ENCODE measurements around the gene DOP1B.
A peak's percentile ranks its signal among the peaks of the same experiment; 100 is the strongest.
"Not testable (repeated sequence)": the region's sequence is repeated elsewhere in the genome, so short reads cannot be mapped to it uniquely, and the experiment has no call there.

Gene DOP1B, protein sequence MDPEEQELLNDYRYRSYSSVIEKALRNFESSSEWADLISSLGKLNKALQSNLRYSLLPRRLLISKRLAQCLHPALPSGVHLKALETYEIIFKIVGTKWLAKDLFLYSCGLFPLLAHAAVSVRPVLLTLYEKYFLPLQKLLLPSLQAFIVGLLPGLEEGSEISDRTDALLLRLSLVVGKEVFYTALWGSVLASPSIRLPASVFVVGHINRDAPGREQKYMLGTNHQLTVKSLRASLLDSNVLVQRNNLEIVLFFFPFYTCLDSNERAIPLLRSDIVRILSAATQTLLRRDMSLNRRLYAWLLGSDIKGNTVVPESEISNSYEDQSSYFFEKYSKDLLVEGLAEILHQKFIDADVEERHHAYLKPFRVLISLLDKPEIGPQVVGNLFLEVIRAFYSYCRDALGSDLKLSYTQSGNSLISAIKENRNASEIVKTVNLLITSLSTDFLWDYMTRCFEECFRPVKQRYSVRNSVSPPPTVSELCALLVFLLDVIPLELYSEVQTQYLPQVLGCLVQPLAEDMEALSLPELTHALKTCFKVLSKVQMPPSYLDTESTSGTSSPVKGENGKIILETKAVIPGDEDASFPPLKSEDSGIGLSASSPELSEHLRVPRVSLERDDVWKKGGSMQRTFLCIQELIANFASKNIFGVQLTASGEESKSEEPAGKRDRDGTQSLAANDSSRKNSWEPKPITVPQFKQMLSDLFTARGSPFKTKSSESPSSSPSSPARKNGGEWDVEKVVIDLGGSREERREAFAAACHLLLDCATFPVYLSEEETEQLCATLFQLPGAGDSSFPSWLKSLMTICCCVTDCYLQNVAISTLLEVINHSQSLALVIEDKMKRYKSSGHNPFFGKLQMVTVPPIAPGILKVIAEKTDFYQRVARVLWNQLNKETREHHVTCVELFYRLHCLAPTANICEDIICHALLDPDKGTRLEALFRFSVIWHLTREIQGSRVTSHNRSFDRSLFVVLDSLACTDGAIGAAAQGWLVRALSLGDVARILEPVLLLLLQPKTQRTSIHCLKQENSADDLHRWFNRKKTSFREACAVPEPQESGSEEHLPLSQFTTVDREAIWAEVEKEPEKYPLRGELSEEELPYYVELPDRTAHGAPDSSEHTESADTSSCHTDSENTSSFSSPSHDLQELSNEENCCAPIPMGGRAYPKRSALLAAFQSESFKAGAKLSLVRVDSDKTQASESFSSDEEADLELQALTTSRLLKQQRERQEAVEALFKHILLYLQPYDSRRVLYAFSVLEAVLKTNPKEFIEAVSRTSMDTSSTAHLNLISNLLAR (N-terminal part only)
- 59.1 to 70.0 reads per million in 2 donors for total RNA-seq

DNA sequence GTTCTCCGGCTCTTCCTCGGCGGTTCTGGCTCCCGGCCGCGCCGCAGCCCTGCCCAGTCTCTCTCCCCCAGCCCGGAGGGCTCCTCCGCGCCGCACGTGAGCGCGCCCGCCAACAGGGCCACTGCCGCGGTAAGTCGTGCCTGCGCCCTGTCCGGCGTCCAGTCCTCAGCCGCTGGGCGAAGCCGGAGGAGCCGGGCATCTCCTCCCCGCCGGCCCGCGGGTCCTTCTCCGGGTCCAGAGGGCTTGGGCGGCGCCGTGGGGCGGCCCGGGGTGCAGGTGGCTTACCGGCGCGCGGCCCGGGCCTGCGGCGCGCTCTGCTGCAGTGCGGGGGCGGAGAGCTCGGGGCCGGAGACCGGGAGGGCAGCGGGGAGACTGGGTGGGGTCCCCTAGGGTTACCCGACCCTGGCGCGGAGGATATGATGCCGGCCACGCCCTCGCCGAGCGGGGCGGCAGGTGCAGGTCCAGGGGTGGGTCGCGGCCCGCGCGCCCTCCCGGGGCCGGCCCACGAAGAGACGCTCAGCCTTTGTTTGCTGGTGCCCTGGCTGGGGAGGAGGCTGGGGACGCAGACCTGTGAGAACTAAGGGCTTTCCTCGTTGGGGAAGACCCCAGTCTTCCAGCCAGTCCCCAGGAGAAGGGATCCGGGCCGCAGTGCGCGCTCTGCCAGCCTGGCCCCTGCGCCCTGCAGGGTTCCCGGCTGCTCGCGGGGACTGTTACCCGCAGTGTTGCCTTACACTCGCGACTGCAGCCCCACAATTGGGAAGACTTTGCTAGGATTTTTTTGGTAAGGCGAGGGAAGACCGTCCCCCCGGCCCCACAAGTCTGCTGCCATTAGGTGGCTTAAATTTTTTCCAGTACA, at the start of gene DOP1B:
Gene DOP1B, plus strand, starts transcription at position 10 of the 856 bp plus-strand sequence. CDS start 7,910 bp downstream, outside the sequence.
- peak; percentile 23 for DNase-seq

DNA sequence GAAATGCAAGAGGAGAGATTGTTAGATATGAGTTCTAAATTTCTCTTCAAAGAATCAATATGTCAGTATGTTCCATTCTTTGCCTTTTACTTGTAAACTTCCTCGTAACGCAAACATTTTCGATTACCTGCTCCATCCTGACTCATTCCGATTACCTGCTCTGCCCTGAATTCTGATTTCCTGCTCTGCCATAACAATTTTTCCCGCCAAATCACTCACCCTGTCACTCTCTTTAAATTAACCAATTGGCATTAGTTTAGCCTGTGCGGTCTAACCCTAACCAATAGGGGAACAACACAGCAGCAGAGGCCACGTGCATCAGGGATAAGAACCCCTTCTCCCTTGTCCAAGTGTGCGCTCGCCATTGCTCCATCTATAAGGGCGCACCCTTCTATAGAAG, 46.8 kb upstream of the DOP1B start:
- DNase-seq: no peak

DNA sequence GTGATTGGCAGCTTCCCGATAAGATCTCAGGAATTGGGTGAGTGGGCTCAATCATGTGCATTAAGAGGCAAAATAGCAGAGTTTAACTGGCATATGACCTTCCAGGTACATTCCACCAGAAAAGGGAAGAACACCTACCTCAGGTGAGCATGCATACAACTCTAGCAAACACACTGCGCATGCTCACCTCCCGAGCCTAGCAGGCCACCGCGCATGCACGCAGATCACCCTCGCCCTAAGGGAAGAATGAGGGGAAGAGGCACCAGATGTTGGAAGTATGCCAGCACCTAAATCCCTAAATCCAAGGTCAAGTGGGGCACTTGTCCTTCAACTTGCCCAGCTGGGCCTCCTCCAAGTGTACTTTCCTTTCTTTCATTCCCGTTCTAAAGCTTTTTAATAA, 45.4 kb upstream of the DOP1B start:
- DNase-seq: no peak

DNA sequence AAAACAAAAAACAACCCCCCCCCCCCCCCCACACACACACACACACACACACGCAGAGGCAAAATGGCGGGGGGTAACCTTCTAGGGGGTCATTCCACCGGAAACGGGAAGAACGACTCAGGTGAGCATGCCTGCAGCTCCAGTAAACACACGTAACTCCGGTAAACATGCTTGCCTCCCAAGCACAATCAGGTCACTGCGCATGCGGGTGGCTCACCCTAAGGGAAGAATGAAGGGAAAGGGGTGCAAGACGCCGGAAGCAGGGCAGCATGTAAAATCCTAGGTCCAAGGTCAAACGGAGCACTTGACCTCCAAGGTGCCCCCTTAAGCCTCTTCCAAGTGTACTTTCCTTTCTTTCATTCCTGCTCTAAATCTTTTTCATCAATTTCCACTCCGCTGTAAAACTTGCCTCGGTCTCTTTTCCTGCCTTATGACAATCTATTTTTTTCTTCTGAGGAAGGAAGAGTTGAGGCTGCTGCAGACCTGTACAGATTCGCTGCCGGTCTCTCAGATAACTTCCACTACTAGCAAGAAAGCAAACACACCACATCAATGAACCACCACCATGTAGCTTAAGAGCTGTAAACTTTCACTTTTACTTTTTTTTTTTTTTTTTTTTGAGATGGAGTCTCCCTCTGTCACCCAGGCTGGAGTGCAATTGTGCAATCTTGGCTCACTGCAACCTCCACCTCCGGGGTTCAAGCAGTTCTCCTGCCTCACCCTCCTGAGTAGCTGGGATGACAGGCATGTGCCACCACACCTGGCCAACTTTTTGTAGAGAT, 42.8 kb upstream of the DOP1B start:
- DNase-seq: peak; percentile 52

DNA sequence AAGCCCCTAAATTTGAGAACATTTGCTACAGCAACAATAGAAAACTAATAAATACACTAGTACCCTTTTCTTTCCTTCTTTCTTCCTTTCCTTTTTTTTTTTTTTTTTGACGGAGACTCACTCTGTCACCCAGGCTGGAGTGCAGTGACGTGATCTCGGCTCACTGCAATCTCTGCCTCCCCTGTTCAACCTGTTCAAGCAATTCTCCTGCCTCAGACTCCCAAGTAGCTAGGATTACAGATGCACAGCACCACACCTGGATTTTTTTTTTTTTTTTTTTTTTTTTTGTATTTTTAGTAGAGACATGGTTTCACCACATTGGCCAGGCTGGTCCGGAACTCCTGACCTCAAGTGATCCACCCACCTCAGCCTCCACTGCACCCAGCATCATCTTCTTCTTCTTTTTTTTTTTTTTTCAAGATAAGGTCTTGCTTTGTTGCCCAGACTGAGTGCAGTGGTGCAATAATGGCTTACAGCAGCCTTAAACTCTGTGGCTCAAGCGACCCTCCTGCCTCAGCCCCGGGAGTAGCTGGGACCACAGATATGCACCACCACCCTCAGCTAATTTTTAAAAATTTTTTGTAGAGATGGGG, 41.4 kb upstream of the DOP1B start:
- no peak for DNase-seq

DNA sequence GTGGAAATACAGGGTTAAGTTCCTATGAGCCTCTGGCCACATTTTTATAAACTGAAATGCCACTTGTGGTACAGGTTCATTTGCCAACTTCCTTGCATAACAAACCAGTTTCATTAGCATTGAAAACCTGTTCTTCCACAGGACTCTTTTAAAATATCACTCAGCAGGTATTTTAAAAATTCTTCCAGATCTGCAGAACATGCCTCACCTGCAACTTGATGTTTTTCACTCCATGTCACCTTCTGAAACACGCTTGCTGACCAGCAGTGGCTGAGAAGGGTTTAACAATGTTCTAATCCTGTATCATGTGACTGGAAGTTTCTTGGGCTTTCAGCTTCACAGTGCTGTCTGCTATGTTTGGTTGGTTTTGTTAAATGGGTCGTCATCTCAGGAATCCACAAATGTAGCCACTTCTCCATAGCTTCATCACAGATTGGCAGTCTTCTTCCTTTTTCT, 39.3 kb upstream of the DOP1B start:
- no peak for DNase-seq

DNA sequence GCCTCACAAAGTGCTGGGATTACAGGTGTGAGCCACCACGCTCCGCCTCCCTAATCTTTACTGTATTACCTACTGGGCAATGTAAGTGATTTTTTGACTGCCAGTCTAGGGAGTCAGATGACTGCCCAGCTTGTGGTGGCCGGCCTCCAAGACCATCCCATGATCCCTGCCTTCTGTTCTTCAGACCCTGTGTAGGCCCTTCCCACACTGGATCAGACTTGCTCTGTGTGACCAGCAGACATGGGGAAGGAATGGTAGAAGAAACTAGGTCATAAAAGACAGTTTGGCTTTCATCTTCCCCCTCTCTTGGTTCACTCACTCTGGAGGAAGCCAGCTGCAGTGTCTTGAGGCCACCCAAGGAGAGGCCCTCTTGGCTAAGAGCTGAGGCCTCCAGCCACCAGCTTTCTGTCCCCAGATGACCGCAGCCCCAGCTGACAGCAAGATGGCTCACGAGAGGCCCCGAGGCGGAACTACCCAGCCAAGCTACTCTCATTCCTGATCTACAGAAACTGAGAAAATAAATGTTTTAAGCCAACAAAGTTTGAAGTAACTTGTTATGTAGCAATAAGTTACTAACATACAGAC, 36.2 kb upstream of the DOP1B start:
- no peak for DNase-seq

DNA sequence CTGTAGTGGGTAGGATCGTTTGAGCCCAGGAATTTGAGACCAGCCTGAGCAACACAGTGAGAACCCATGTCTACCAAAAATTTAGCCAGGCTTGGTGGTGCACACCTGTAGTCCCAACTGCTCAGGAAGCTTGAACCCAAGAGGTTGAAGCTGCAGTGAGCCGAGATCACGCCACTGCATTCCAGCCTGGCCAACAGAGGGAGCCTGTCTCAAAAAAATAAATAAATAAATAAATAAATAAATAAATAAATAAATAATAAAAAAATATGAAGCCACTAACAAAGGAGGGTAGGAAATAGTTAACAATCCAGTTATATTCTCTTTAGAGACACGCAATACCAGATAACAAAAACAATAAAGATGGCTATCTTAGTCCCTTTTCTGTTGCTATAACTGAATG, 33.6 kb upstream of the DOP1B start:
- DNase-seq: no peak

DNA sequence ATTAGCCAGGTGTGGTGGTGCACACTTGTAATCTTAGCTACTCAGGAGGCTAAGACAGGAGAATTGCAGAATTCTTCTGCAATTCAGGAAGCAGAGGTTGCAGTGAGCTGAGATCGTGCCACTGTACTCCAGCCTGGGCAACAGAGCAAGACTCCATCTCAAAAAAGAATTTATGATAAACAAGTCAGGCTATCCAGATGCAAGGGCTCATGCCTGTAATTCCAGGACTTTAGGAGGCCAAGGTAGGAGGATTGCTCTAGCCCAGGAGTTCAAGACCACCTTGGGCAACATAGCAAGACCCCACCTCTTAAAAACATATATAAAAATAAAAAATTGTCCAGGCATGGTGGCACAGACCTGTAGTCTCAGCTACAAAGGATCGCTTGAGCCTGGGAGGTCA, 32.2 kb upstream of the DOP1B start:
- no peak for DNase-seq

DNA sequence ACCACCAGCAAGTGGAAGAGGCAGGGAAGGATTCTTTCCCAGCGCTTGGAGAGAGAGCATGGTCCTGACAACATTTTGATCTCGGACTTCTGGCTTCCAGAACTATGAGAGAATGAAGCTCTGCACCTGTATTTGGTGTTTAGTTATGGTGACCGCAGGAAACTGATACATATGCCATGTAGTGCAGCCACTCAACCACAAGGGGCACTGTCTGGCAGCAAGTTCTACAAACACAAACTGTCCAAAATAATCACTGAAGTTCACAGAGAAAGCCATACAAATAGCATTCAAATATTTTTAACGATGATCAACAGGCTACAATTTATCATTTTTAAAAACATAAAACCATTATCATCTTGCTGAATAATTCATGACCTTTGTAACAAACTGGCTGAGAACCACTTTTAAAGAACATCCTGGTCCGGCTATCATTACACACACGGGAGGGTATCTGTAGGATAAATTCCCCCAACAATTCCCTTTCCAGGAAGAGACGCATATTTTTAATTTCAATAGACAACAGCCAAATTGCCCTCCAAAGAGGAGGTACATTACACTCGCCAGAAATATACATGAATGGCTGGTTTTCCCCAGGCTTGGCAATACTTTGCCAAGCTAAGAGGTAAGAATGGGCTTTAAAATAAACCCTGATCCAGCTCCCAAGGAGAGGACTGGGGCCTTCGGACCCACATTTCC, 31.0 kb upstream of the DOP1B start:
- peak; percentile 47 for DNase-seq

DNA sequence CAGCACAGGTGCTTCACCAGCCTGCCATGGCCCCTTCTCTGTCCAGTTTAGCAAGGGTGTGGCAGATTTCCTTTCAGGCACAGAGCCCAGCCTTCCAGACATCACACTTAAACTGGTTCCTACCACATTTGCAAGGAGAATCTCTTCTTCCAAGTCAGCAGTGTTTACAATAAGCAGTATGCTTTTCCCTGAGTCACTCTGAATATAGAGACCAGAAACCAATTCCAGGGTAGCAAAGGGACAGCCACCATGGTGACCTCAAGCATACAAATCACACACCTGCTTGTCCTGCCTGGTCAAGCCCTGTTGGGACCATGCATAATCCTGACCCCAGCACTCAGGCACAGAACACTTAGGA, 30.4 kb upstream of the DOP1B start:
- DNase-seq: no peak

DNA sequence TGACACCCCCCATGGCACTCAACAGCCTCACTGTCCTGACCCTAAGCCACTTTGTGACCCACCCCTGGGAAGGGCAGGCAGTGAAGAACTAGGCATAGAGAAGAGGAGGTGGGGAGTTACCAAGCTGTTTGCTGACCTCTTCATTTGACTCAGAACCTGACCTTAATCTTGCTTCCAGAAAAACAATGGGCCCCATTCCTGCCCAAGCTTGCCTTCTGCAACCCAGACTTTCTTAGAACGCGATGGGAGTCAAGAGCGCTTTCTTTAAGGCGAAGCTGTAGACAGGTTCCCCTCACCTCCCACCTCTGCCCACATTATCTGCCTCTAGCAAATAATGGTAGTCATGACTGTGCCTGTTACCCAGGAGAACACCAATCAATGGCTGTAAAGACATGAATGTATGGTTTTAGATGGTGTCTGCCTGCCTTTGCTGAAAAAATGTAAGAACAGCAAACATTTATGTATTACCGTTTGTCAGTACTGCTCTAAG, 30.0 kb upstream of the DOP1B start:
- DNase-seq: no peak

DNA sequence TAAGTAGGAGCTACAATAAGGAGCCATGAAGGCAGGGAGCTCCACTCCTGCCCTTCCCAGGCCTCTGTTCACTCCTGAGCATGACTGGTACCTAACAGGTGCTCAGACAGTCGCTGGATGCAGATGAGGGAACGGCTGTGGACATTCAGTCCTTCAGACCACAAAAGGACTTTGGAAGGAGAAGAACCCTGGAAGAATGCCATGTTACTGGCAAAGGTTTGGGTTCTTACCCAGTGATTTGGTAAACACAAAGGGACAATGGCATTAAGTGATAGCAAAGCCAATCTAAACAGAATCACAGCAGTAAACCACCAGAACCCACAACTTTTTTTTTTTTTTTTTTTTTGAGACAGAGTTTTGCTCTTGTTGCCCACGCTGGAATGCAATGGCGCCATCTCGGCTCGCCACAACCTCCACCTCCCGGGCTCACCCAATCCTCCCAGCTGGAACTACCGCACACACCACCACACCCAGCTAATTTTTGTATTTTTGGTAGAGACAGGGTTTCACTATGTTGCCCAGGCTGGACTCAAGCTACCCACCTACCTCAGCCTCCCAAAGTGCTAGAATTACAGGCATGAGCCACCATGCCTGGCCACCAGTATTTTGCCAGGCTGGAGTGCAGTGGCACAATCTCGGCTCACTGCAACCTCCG, 29.2 kb upstream of the DOP1B start:
- no peak for DNase-seq

DNA sequence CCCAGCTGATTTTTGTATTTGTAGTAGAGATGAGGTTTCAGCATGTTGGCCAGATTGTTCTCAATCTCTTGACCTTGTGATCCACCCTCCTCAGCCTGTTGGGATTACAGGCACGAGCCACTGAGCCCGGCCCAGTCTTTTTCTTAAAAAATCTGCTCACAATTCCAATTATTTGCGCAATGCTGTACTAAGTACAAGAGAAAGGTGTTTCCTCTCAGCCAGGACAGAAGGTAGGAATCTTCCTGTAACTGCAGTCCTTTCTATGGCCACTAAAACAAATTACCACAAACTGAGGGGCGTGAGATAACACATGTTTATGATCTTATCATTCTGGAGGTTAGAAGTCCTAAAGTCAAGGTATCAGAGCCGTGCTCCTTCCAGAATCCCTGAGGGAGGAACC, 28.6 kb upstream of the DOP1B start:
- no peak for DNase-seq

DNA sequence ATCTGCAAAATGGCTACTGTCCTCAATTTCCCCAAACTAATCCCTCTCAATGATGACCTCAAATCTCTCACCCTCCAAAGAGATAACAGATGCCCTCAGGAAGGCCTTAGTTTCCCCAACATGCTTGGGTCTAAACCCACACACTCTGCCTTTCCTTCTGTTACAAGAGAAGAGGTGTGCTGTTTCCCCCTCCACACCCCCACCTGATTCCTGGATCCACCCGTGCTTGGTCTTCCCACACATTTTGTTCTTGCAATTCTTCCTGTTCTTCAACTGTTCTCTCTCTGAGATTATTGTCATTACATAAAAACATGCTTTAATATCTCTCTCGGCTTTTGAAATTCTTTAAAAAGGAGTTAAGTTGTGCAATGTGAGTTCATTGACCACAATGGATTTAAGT, 27.4 kb upstream of the DOP1B start:
- DNase-seq: no peak

DNA sequence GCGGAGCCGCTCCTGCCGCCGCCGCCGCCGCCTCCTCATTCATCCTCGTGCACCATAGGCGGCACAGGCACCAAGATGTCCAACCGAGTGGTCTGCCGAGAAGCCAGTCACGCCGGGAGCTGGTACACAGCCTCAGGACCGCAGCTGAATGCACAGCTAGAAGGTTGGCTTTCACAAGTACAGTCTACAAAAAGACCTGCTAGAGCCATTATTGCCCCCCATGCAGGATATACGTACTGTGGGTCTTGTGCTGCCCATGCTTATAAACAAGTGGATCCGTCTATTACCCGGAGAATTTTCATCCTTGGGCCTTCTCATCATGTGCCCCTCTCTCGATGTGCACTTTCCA, 26.2 kb upstream of the DOP1B start:
- DNase-seq: not testable (repeated sequence)

DNA sequence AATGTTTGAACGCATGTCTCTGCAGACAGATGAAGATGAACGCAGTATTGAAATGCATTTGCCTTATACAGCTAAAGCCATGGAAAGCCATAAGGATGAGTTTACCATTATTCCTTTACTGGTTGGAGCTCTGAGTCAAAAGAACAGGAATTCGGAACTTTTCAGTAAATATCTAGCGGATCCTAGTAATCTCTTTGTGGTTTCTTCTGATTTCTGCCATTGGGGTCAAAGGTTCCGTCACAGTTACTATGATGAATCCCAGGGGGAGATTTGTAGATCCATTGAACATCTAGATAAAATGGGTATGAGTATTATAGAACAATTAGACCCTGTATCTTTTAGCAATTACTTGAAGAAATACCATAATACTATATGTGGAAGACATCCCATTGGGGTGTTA, 25.8 kb upstream of the DOP1B start:
- not testable (repeated sequence) for DNase-seq

DNA sequence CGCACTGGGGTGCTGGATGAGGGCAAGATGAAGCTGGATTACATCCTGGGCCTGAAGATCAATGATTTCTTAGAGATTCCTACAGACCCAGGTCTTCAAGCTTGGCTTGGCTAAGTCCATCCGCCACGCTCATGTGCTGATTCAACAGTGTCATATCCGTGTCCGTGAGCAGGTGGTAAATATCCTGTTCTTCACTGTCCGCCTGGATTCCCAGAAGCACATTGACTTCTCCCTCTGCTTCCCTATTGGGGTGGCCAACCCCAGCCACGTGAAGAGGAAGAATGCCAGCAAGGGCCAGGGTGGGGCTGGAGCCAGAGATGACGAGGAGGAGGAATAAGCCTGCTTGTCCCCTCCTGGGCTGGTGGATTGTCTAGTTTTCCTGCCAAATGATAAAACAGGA, 23.9 kb upstream of the DOP1B start:
- DNase-seq: no peak

DNA sequence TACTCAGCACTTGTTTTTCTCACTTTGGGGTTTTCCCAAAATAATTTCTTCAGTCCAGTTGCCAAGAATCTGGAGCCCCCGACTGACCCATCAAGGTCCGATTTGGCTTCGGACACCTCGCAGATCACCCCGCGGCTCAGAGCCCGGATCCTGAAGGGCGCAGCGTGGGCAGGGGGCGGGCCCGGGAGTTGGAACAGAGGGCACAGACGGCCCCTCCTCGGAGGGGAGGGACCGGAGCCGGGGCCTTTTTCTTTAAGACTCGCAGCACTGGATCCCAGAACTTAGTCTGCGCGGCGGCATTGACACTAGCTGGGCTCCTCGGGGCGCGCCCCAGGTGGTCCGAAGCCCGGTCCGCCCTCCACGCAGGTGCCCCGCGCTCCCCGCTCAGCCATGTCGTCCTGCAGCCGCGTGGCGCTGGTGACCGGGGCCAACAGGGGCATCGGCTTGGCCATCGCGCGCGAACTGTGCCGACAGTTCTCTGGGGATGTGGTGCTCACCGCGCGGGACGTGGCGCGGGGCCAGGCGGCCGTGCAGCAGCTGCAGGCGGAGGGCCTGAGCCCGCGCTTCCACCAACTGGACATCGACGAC, 21.7 kb upstream of the DOP1B start, which contains the start of gene CBR3:
Gene CBR3, plus strand, starts transcription at position 277 of the 588 bp plus-strand sequence. Its CDS starts 114 bp downstream, at position 391.
- peak; percentile 34 for DNase-seq

Data from T-helper 9 cell (primary cell).